Testis (tissue), 2 donors: Measurements from ENCODE around the gene DOCK9.

Source experiments
- POLR2A ChIP-seq: fragments of 450-650 bp; IDR thresholded peaks from one replicate; pipeline ENCODE4 v1.6.1; 2017; ENCODE audit warnings: antibody characterized with exemption, mild to moderate bottlenecking, moderate library complexity
- TF ChIP-seq, protein P1 (sequence below), 3 experiments: fragments of 450-650 bp in 2 of 3; fragments of 200-600 bp in 1 of 3; sonication (generic) in 1 of 3; IDR thresholded peaks; one replicate each; pipeline ENCODE4 v1.5.1; 2016 to 2019; ENCODE audit warnings: antibody characterized with exemption in 3 of 3, mild to moderate bottlenecking in 2 of 3, moderate library complexity in 1 of 3

DNA sequence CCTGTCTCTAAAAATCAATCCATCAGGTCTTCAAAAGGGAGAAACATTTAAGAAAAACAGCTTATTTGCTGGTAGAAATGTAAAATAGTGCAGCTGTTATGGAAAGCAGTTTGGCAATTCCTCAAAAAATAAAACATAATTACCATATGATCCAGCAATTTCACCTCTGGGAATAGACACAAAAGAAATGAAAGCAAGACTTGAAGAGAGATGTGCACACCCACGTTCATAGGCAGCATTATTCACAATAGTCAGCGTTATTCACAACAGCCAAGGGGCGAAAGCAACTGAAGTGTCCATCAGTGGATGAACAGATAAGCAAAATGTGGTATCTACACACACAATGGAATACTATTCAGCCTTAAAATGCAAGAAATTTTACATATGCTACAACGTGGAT, 45.1 kb upstream of the DOCK9 start:
- TF ChIP-seq, protein P1, sequence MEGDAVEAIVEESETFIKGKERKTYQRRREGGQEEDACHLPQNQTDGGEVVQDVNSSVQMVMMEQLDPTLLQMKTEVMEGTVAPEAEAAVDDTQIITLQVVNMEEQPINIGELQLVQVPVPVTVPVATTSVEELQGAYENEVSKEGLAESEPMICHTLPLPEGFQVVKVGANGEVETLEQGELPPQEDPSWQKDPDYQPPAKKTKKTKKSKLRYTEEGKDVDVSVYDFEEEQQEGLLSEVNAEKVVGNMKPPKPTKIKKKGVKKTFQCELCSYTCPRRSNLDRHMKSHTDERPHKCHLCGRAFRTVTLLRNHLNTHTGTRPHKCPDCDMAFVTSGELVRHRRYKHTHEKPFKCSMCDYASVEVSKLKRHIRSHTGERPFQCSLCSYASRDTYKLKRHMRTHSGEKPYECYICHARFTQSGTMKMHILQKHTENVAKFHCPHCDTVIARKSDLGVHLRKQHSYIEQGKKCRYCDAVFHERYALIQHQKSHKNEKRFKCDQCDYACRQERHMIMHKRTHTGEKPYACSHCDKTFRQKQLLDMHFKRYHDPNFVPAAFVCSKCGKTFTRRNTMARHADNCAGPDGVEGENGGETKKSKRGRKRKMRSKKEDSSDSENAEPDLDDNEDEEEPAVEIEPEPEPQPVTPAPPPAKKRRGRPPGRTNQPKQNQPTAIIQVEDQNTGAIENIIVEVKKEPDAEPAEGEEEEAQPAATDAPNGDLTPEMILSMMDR (IDR thresholded peaks at IDR 0.05): no peak
- TF ChIP-seq POLR2A: no peak
